GM19452 (cell line): ENCODE results near the gene RNF113A.
A peak's percentile ranks its signal among the peaks of the same experiment; 100 is the strongest.
"Not testable (repeated sequence)": the region's sequence is repeated elsewhere in the genome, so short reads cannot be mapped to it uniquely, and the experiment has no call there.

Experiments used
- ATAC-seq: cut with Tn5 transposase; IDR thresholded peaks from one replicate; pipeline ENCODE4 v1.9.1; 2021; ENCODE audit not compliant: unreplicated experiment

Gene RNF113A

GRCh38 chrX:119852382-119853353, 18.9 kb downstream of the RNF113A start, which contains the start of gene UPF3B:
Gene UPF3B (minus strand): TSS chrX:119852963. CDS start chrX:119852928, 35 bp downstream.
- peak; percentile 96 for ATAC-seq

GRCh38 chrX:119833905-119834304, 37.6 kb downstream of the RNF113A start:
- no peak for ATAC-seq

- no peak for ATAC-seq
These were observed 43.1 kb downstream of the RNF113A start for GRCh38 chrX:119828446-119828845.

- no peak for ATAC-seq
These were observed 45.1 kb downstream of the RNF113A start for GRCh38 chrX:119826399-119826959.

GRCh38 chrX:119824221-119824620, 47.3 kb downstream of the RNF113A start:
- ATAC-seq = not testable (repeated sequence)

GRCh38 chrX:119821703-119822102, 49.8 kb downstream of the RNF113A start:
- peak; percentile 91 for ATAC-seq
